ENCODE results near the gene ARID1A. TPM values are rescaled to one million over a fixed set of nuclear protein-coding genes. Genes with fewer than 3 reads are reported as not detected.

Gene ARID1A
- total RNA-seq, 4 donors from 2014 or later, result 16.7 to 119 (median 41.2) TPM

DNA sequence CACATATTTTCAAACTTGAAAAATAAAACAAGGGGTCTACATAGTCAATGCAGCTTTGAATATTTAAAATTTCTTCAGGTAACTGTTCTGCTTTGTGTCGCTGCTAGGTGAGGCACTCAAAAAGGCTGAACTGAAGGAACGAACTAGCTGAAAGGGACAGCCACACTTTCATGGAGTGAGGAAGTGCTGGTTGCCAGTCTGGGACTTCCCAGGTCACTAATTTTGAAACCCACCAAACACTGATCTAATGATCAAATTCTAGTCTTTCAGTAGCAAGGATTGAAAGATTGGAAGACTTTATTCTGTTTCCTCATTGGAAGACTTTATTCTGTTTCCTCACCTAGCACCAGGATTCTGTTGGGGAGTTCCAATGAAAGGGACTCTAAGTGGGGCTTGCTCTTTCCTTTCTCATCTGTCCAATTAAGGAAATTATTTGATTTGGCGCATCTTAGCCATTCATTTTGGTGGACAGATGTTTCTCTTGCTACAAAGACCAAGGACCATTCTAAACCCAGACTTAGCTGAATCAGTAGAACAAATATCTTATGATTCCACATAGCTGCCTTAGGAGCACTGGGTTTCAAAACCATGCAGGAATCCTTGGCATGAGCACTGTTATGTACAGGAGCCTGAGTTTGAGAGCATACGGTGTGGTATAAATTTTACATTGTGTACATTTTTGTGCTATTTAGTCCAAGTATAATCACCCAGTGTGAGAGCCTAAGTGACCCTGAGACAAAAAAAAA, 10.9 kb upstream of the ARID1A start:
- intact Hi-C loops (cut with DNase I; ENCODE audit: low total_unique reads), result no loop called here
- Histone ChIP-seq H3K27me3 (no peaks in the 10 kb centered on the region), H3K9me3 (no peaks in the 10 kb centered on the region), H3K27ac (no peak overlapping the region), H3K36me3 (no peaks in the 10 kb centered on the region), H3K4me3 (no peak overlapping the region), H3K4me1 (no peaks in the 10 kb centered on the region)
- TF ChIP-seq CTCF (IDR thresholded peaks at IDR 0.05) (no peak), POLR2A (IDR thresholded peaks at IDR 0.05) (no peak)
- DNase-seq, result no peak

GRCh38 chr1:26686795-26687194, 9.0 kb upstream of the ARID1A start:
- peaks cover 0 to 4% of the 10 kb centered on the region in 2 donors for H3K4me1 ChIP-seq
- TF ChIP-seq POLR2A (IDR thresholded peaks at IDR 0.05) (no peak), CTCF (IDR thresholded peaks at IDR 0.05) (no peak)
- H3K4me3 ChIP-seq, result no peak overlapping the region
- no peaks in the 10 kb centered on the region for H3K36me3 ChIP-seq
- no peaks in the 10 kb centered on the region for H3K9me3 ChIP-seq
- no peaks in the 10 kb centered on the region for H3K27me3 ChIP-seq
- no peak overlapping the region for H3K27ac ChIP-seq
- intact Hi-C loops (cut with DNase I; ENCODE audit: low total_unique reads), result no loop called here
- no peak for DNase-seq

- no peaks in the 10 kb centered on the region for H3K27me3 ChIP-seq
- H3K36me3 ChIP-seq, result no peaks in the 10 kb centered on the region
- intact Hi-C loops (cut with DNase I; ENCODE audit: low total_unique reads), result no loop called here
- no peaks in the 10 kb centered on the region for H3K9me3 ChIP-seq
- H3K27ac ChIP-seq, result no peak overlapping the region
- no peak for TF ChIP-seq POLR2A (IDR thresholded peaks at IDR 0.05)
- no peak for TF ChIP-seq CTCF (IDR thresholded peaks at IDR 0.05)
- H3K4me3 ChIP-seq, result no peak overlapping the region
- DNase-seq, result no peak
- H3K4me1 ChIP-seq, result peaks cover 6 to 7% of the 10 kb centered on the region in 2 donors
Measured at GRCh38 chr1:26689504-26689903, 6.3 kb upstream of the ARID1A start.

DNA sequence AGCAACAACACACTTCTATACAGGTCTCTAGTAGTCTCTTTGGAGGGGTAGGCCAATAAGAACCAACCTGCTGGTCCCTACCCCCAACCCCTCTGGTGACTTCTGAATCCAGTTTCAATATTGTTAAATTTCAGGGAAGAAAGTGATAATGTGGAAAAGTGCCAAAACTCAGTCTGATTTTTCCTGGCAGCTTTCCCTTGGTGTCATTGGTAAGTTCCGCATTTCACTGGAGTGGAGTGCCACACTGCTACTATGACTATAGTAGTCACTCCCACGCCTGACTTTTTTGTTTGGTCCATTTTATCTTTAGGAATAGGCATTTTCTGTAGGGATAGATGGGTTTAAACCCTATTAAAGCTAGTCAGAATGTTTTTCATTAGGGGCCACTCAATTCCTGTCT, 5.7 kb upstream of the ARID1A start:
- Histone ChIP-seq H3K27me3 (no peaks in the 10 kb centered on the region), H3K4me3 (no peak overlapping the region), H3K36me3 (no peaks in the 10 kb centered on the region), H3K4me1 (peaks cover 10 to 12% of the 10 kb centered on the region in 2 donors), H3K9me3 (no peaks in the 10 kb centered on the region), H3K27ac (no peak overlapping the region)
- DNase-seq, result no peak
- no peak for TF ChIP-seq POLR2A (IDR thresholded peaks at IDR 0.05)
- TF ChIP-seq CTCF (IDR thresholded peaks at IDR 0.05), result no peak
- intact Hi-C loops (cut with DNase I; ENCODE audit: low total_unique reads), result no loop called here

- no peak for DNase-seq
- no peak overlapping the region for H3K27ac ChIP-seq
- H3K27me3 ChIP-seq, result no peaks in the 10 kb centered on the region
- H3K9me3 ChIP-seq, result no peaks in the 10 kb centered on the region
- intact Hi-C loops (cut with DNase I; ENCODE audit: low total_unique reads), result no loop called here
- H3K36me3 ChIP-seq, result no peaks in the 10 kb centered on the region
- H3K4me1 ChIP-seq, result peaks cover 10 to 12% of the 10 kb centered on the region in 2 donors
- no peak overlapping the region for H3K4me3 ChIP-seq
- TF ChIP-seq CTCF (IDR thresholded peaks at IDR 0.05) (no peak), POLR2A (IDR thresholded peaks at IDR 0.05) (no peak)
Measured at GRCh38 chr1:26690576-26691031, 5.2 kb upstream of the ARID1A start.

Data from uterus (tissue), 4 donors.